T47D (cell line): ENCODE measurements around the gene KNTC1.
"Not testable (repeated sequence)": the region's sequence is repeated elsewhere in the genome, so short reads cannot be mapped to it uniquely, and the experiment has no call there.

ENCODE experiments used
- DNase-seq, 2 experiments: peaks; one replicate each; pipeline versions ENCODE4 v3.0.0 to v3.0.0-alpha.2; 2011 to 2012; ENCODE audit warnings: low read depth in 1 of 2, low spot score in 1 of 2
- JUND ChIP-seq: IDR thresholded peaks from 2 replicates; pipeline ENCODE4 v1.6.1; 2012; ENCODE audit warnings: low read depth
- in situ Hi-C: cut with HindIII; loops from 2 replicates; pipeline ENCODE4 v1.10.0; 2016; ENCODE audit warnings: low sequenced_read_pairs, low pct_unique_long_range_greater_than_20kb

KNTC1 gene

DNA sequence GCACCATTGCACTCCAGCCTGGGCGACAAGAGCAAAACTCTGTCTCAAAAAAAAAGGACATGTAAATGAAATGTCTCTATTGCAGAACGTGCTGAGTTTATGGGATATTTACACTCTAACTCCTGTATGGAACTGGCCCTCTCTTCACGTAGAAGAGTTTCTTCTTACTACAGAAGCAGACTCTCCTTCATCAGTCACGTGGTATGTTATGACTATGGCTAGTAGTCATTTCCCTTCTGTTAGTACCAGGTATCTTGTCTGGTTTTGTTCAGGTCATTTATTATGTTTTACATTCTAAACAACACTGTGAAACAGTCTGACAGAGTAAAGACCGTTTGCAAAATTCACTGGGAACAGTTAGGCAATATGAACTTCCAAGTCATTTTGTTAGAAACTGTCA, 20.3 kb downstream of the KNTC1 start:
- no peak for TF ChIP-seq JUND
- in situ Hi-C loops, result no loop called here

DNA sequence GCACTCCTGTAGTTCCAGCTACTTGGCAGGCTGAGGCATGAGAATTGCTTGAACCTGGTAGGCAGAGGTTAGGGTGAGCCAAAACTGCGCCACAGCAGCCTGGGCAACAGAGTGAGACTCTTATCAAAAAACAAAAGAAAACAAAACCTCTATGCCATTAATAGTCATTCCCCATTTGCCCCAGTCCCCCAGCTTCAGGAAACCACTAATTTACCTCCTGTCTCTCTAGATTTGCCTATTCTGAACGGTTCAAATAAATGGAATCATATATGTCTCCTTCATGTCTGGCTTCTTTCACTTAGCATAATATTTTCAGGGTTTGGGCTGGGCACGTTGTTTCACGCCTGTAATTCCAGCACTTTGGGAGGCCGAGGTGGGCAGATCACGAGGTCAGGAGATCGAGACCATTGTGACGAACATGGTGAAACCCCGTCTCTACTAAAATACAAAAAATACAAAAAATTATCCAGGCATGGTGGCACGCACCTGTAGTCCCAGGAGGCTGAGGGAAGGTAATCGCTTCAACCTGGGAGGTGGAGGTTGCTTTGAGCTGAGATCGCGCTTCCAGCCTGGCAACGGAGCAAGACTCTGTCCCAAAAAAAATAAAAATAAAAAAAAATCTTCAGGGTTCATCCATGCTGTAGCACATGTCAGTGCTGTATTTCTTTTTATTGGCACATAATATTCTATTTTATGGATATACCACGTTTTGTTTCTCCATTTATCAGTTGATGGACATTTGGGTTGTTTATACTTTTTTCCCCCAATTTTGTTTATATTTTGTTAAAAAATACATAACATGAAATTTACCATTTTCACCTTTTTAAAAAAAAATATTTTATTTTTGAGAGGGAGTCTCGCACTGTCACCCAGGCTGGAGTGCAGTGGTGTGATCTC, 31.9 kb downstream of the KNTC1 start:
- no peak for DNase-seq
- in situ Hi-C loops, result no loop called here
- no peak for TF ChIP-seq JUND

More for the DNA sequence above, 20.3 kb downstream of the KNTC1 start:
- no peak for DNase-seq

DNA sequence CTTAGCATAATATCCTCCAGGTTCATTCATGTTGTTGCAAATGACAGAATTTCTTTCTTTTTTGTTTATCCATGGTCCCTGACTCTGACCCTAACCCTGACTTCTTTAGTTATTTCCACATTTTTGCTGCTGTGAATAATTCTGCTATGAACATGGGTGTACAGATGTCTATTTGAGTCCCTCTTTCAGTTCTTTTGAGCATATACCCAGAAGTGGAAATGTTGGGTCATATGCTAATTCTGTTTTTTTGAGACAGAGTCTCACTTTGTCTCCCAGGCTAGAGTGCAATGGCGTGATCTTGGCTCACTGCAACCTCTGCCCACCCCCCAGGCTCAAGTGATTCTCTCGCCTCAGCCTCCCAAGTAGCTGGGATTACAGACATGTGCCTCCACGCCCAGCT, 33.1 kb downstream of the KNTC1 start:
- DNase-seq, result no peak
- in situ Hi-C loops, result no loop called here
- no peak for TF ChIP-seq JUND

DNA sequence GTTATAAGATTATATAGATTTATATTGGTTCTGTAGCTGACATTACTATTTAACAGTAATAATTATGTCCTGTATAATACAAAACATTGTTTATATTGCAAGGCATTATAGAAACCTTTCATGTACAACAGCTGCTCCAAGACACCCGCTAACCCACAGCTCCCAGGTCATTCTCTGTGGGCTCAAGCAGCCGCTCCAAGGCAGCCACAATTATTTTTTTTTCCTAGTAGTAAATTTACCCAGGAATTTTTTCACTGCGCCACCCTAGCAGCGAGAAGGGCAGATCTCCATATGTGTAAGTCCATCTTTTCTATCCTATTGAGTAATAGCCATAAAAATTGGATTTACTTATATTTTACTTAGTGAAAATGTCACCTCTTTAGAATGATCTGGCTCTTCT, 36.3 kb downstream of the KNTC1 start:
- no peak for TF ChIP-seq JUND
- DNase-seq, result no peak

DNA sequence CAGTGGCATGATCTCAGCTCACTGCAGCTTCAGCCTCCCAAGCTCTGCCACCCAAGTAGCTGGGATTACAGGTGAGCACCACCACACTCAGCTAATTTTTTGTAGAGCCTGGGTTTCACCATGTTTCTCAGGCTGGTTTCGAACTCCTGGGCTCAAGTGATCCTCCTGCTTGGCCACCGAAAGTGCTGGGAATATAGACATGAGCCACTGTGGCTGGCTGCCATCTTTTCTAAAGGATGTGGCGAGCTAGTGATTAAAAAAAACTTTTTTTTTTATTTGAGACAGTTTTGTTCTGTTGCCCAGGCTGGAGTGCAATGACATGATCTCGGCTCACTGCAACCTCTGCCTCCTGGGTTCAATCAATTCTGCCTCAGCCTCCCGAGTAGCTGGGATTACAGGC, 39.8 kb downstream of the KNTC1 start:
- DNase-seq, in situ Hi-C loops: not testable (repeated sequence)

More for the DNA sequence above, 36.3 kb downstream of the KNTC1 start:
- in situ Hi-C loops, result no loop called here

DNA sequence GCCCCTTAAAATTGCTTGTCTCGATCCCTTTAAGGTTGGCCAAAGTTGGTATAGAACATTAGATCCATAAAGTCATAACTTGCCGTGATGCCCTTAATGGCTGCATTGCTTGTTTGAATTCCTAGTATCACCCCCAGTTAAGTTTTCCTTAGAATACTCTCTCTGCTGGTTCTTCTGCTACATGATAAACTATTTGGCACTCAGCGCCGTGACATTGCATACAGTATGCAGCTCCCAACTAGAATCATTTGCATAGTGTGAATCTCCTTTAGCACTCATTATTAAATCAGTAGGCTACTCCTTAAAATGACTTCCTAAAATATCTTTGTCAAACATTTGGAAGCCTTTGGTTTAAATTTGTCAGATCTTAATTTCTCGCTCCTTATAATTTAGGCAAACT, 42.2 kb downstream of the KNTC1 start:
- in situ Hi-C loops, result no loop called here
- no peak for DNase-seq
- TF ChIP-seq JUND, result no peak

DNA sequence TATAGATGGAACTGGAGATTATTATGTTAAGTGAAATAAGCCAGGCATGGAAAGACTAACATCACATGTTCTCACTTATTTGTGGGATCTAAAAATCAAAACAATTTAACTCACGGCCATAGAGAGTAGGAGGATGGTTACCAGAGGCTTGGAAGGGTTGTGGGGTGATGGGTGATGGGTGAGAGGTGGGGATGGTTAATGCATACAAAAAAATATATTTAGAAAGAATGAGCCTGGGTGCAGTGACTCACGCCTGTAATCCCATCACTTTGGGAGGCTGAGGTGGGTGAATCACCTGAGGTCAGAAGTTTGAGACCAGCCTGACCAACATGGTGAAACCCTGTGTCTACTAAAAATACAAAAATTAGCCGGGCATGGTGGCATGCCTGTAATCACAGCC, 43.0 kb downstream of the KNTC1 start:
- in situ Hi-C loops, result not testable (repeated sequence)

DNA sequence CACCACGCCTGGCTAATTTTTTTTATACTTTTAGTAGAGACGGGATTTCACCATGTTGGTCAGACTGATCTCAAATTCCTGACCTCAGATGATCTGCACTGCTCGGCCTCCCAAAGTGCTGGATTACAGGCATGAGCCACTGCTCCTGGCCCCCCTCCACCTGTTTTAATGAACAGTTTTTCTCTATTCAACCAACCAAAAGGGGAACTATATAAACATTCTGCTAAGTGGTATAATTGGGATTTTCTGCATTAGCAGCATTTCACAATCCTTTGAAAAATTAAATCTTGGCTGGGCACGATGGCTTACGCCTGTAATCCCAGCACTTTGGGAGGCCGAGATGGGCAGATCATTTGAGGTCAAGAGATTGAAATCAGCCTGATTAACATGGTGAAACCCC, 44.8 kb downstream of the KNTC1 start:
- in situ Hi-C loops, result no loop called here
- DNase-seq, result no peak
- TF ChIP-seq JUND, result no peak

More for the DNA sequence above, 43.0 kb downstream of the KNTC1 start:
- DNase-seq, result not testable (repeated sequence)

DNA sequence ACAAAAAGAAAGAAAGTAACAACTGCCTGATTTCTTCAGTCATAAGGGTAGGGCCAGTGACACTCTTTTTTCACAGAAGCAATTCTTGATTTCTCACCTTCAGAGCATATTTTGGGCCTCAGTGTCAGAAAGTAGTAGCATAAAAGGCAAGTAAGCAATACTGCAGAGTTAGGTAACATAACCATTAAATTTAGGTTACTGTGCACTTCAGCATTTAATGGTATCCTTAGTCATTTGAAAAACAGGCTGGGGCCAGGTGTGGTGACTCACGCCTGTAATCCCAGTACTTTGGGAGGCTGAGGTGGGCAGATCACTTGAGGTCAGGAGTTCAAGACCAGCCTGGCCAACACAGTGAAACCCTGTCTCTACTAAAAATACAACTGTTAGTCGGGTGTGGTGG, 56.2 kb downstream of the KNTC1 start:
- DNase-seq, in situ Hi-C loops: not testable (repeated sequence)

DNA sequence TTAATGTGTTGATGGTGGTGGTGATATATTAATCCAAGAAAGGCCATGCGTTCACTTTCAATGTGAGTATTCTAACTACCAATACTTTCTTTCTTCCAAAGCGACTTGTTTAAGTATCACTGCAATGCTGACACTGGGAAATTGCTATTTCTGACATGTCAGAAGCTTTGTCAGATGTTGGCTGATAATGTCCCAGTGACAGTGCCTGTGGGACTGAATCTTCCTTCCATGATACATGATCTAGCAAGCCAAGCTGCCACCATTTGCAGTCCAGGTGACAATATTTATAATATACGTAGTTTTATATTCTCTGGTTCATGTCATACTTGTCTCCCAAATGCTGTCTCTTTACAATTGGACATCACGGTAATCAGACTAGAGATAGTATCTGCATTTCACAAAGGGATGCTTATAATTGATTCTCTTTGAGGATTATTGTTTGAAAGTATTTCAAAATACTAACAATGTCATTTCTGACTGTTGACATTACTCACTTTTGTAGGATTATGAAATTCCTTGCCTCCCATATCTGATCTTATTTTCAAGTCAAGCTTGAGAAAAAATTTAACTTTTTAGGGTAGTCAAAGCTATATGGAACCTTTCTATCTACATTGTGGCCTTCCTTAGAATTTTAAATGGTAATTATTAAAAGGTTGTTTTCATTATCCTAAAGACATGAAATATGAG, 57.3 kb downstream of the KNTC1 start:
- no peak for TF ChIP-seq JUND
- DNase-seq, result no peak
- in situ Hi-C loops, result no loop called here

DNA sequence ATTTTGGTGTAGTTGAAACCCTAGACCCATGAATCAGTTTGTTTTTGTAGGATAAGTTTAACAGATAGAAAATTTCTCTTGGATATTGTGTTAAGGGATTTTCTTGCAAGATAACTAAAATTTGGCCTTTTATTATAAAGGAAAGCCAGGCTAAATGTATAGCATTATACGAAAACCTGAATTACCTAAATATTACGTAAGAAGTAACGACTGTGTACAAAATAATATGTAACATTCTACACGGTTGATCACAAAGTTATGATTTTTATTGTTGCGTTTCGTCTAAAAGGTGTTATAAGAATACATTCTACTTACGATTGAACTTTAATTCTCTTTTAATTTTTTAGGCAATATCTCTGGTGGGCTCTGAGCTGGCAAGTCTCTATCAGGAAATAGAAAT, 63.9 kb downstream of the KNTC1 start:
- no peak for TF ChIP-seq JUND
- no peak for DNase-seq
- in situ Hi-C loops, result no loop called here

DNA sequence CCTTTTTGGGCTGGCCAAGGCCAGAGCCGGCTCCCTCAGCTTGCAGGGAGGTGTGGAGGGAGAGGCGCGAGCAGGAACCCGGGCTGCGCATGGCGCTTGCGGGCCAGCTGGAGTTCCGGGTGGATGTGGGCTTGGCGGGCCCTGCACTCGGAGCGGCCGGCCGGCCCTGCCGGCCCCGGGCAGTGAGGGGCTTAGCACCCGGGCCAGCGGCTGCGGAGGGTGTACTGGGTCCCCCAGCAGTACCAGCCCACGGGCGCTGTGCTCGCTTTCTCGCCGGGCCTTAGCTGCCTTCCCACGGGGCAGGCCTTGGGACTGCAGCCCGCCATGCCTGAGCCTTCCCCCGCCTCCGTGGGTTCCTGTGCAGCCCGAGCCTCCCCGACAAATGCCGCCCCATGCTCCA, 64.9 kb downstream of the KNTC1 start:
- in situ Hi-C loops, DNase-seq: not testable (repeated sequence)

DNA sequence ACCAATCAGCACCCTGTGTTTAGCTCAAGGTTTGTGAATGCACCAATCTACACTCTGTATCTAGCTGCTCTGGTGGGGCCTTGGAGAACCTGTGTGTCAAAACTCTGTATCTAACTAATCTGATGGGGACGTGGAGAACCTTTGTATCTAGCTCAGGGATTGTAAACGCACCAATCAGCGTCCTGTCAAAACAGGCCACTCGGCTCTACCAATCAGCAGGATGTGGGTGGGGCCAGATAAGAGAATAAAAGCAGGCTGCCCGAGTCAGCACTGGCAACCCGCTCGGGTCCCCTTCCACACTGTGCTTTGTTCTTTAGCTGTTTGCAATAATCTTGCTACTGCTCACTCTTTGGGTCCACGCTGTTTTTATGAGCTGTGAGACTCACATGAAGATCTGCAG, 65.5 kb downstream of the KNTC1 start:
- in situ Hi-C loops, DNase-seq: not testable (repeated sequence)
